SJSA1 (cell line): ENCODE data around the gene IL10RB. TPM values are rescaled to one million over a fixed set of nuclear protein-coding genes. Genes with fewer than 3 reads are reported as not detected.

Experiments used
- DNase-seq, 2 experiments: peaks; one replicate each; pipeline ENCODE4 v3.0.0-alpha.2; 2015 to 2020; ENCODE audit warnings: low spot score in 2 of 2, low read depth in 1 of 2
- H3K27ac ChIP-seq: fragments of 250-450 bp; sonication (Bioruptor Pico); 2 replicates; pipeline ENCODE4 v1.5.1; 2020; ENCODE audit warnings: mild to moderate bottlenecking, moderate library complexity
- H3K27me3 ChIP-seq: fragments of 250-450 bp; sonication (Bioruptor Pico); replicated peaks from 2 replicates; pipeline ENCODE4 v1.5.1; 2020; ENCODE audit warnings: mild to moderate bottlenecking, moderate library complexity
- H3K36me3 ChIP-seq: fragments of 250-450 bp; sonication (Bioruptor Pico); 2 replicates; pipeline ENCODE4 v1.5.1; 2020; ENCODE audit warnings: mild to moderate bottlenecking
- H3K4me1 ChIP-seq: fragments of 250-450 bp; sonication (Bioruptor Pico); replicated peaks from 2 replicates; pipeline ENCODE4 v1.6.1; 2021; ENCODE audit warnings: mild to moderate bottlenecking
- H3K4me3 ChIP-seq: fragments of 250-450 bp; sonication (Bioruptor Pico); 2 replicates; pipeline ENCODE4 v1.5.1; 2020; ENCODE audit warnings: mild to moderate bottlenecking
- H3K9me3 ChIP-seq: fragments of 250-450 bp; sonication (Bioruptor Pico); replicated peaks from 2 replicates; pipeline ENCODE4 v1.5.1; 2020; ENCODE audit warnings: mild to moderate bottlenecking
- total RNA-seq: library from RNA; depleted of rRNA; stranded (reverse); fragments of >200 nt; shearing (Covaris generic); gene quantifications from 2 replicates; pipeline ENCODE4 v1.2.3, GENCODE V29; 2014; rRNA removed

IL10RB gene
- total RNA-seq, 1 experiment from 2014 or later: 77.5 TPM

DNA sequence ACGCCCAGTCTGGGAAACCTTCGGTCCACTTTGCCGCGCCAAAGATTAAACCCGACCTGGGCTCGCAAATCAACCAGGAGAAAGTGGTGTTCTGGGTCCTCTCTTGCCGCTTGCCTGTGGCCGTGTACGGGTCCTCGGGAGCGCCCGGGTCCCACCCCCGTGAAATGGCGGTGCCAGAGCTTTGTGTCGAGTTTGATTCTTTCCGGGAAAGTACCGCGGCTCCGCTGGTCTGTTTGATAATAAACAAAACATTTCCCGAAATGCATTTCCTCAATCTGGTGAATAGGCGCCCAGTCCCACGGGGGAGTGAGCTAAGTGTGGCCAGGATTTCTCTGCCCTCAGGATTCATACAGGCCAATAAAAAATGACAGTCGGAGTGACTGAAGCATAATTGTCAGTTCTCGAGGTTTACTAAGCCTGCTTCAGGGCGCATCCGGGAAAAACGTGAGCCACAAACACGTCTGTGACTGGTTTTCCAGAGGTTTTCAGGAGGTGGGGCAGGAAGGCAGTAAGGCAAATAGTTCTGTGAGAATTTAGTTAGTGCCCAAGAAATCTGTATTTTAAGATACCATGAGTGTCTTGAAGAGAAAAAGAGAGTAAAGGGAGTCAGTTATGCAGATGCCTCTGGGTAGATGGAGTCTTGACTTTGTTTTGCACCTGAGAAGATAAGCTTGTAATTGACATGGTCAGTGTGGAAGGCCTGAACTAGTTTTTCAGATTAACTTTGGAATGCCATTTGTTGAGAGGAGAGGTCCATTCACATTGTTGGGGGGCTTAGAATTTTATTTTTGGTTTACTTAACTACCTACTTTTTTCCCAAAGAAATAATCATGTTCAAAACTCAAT lies 59.3 kb downstream of the IL10RB start:
- Histone ChIP-seq H3K27me3 (no peaks in the 10 kb centered on the region), H3K27ac (peak overlapping the region; percentile 93), H3K4me1 (peaks cover 5% of the 10 kb centered on the region), H3K36me3 (peaks cover 3% of the 10 kb centered on the region; the same call in 1 of the 2 replicates), H3K4me3 (peak overlapping the region; percentile 86), H3K9me3 (no peaks in the 10 kb centered on the region)
- peak; percentile 81 to 86 for DNase-seq

DNA sequence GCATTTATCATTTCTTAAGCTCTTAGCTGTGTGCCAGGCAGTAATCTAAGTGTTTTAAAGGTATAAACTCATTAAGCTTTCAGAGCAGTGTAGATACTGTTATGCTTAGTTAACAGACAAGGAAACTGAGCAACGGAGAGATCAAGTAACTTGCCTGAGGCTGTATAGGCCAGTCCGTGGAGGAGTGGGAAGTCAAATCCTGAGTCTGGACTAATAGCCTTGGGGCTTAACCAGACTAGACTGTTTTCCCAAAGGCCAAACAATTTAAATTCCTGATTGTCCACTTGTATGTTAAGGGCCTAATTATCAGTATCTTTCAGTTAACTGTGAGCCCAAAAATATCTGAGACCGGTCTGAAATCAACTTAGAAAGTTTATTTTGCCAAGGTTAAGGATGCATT lies 61.2 kb downstream of the IL10RB start:
- Histone ChIP-seq H3K9me3 (peaks cover 4% of the 10 kb centered on the region; the same call in 1 of the 2 replicates), H3K27ac (no peak overlapping the region), H3K4me1 (peaks cover 5% of the 10 kb centered on the region), H3K36me3 (peaks cover 18% of the 10 kb centered on the region), H3K4me3 (no peak overlapping the region), H3K27me3 (no peaks in the 10 kb centered on the region)
- no peak for DNase-seq

DNA sequence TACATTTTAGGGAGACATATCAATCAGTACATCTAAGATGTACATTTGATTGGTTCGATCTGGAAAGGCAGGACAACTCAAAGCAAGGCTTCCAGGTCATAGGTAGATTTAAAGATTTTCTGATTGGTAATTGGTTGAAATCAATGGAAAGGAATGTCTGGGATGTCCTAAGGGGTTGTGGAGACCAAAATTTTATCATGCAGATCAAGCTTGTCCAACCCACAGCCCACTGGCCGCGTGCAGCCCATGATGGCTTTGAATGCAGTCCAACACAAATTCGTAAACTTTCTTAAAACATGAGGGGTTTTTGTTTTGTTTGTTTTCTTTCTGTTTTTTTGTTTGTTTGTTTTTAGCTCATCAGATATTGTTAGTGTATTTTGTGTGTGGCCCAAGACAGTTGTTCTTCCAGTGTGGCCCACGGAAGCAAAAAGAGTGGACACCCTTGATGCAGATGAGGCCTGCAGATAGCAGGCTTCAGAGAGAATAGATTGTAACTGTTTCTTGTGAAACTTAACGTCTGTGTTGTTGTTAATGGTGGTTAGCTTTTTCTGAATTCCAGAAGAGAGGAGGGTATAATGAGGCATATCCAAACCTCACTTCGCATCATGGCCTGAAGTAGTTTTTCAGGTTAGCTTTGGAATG lies 61.7 kb downstream of the IL10RB start:
- Histone ChIP-seq H3K9me3 (peaks cover 5% of the 10 kb centered on the region; the same call in 1 of the 2 replicates), H3K36me3 (peaks cover 24% of the 10 kb centered on the region), H3K27me3 (no peaks in the 10 kb centered on the region), H3K27ac (no peak overlapping the region), H3K4me1 (peaks cover 5% of the 10 kb centered on the region), H3K4me3 (no peak overlapping the region)
- no peak for DNase-seq

DNA sequence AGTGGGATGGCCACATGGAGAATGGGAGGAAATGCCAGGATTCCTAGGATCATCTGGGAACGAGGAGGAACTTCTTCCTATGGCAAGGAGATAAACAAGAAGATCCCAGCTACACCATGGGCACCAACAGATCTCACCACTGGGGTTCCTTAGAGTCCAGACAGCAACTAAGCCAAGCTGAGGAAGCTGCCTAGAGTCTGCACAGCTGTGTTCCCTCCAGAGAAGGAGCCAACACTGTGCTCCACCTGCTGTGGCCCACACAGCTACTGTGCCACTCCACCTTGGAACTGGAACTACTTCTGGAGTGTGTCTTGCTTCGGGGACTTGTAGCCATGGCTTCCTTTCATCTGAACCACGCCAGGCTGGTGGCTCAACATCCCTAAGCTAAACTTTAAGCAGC lies 64.6 kb downstream of the IL10RB start:
- Histone ChIP-seq H3K27me3 (no peaks in the 10 kb centered on the region), H3K4me1 (peaks cover 2% of the 10 kb centered on the region), H3K36me3 (peaks cover 28% of the 10 kb centered on the region), H3K9me3 (peaks cover 5% of the 10 kb centered on the region; the same call in 1 of the 2 replicates), H3K27ac (no peak overlapping the region), H3K4me3 (no peak overlapping the region)
- DNase-seq: no peak

DNA sequence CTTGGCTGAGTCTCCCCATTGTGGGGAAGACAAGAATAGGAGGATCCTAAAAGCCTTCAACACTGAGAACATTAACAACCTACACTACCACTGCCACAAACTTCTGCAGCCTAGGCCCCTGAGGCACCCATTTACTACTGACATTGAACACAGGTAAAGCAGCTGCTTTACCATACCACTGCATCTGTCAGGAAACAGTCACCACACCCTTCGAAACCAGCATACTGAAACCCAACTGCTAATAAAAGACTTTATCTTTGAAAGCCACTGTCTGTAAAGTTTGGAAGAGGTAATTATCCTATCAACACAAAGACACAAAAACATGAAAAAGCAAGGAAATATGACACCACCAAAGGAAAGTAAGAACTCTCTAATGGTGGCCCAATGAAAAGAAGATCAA lies 66.0 kb downstream of the IL10RB start:
- no peak overlapping the region for H3K27ac ChIP-seq
- H3K4me3 ChIP-seq: no peak overlapping the region
- H3K36me3 ChIP-seq: peaks cover 31% of the 10 kb centered on the region
- no peaks in the 10 kb centered on the region for H3K27me3 ChIP-seq
- no peaks in the 10 kb centered on the region for H3K4me1 ChIP-seq
- DNase-seq: no peak
- peaks cover 5% of the 10 kb centered on the region; the same call in 1 of the 2 replicates for H3K9me3 ChIP-seq

DNA sequence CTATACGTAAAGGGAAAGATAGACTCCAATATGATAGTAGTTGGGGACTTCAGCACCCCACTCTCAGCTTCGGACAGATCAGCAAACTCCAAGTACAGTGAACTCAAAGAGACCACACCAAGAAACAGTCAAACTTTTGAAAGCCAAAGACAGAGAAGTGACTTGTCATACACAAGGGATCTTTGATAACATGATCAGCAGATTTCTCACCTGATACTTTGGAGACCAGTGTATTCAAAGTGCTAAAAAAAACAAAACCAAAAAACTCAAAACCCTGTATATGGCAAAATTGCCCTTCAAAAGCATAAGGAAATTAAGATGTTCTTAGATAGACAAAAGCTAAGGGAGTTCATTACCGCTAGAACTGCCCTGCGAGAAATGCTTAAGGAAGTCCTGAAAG lies 68.0 kb downstream of the IL10RB start:
- Histone ChIP-seq H3K36me3 (peaks cover 40% of the 10 kb centered on the region), H3K27me3 (no peaks in the 10 kb centered on the region), H3K4me1 (no peaks in the 10 kb centered on the region), H3K27ac (no peak overlapping the region), H3K9me3 (peaks cover 5% of the 10 kb centered on the region; the same call in 1 of the 2 replicates), H3K4me3 (no peak overlapping the region)
- no peak for DNase-seq

DNA sequence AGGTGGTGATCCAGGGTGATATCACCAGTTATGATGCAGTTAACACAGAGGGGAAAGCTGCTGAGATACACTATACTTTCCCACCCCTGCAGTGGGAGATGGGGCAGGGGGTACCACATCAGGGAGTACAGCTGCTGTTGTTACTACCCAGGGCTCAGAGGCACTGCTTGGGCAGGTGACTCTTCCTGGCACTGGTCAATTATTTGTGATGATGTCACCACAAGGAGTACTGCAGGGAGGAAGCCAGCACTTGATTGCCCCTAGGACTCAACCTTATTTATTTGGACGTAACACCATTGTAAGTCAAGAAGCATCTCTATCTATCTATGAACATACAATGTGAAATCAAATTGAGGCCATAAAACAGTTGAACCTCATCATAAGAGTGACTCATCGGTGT lies 68.7 kb downstream of the IL10RB start:
- no peaks in the 10 kb centered on the region for H3K27me3 ChIP-seq
- no peak for DNase-seq
- H3K4me1 ChIP-seq: no peaks in the 10 kb centered on the region
- peaks cover 5% of the 10 kb centered on the region; the same call in 1 of the 2 replicates for H3K9me3 ChIP-seq
- H3K36me3 ChIP-seq: peaks cover 40% of the 10 kb centered on the region
- H3K4me3 ChIP-seq: no peak overlapping the region
- no peak overlapping the region for H3K27ac ChIP-seq

DNA sequence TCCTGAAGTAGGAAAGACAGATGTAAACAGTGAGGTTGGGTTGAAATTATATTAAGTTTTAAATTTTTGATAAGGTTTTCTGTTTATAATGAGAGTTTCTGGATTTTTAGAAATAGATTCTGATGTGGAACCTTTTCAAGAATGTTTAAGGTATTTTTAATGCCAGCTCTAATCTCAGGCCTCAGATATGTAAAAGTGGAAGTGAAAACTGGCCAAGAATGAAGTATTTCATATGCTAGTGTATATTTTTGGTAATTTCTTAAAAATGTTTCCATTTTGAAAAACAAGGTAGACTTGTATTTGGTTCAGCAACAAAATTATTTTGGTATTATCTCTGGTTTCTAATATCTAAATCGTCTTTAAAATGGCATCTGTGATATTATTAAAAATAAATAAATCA lies 73.0 kb downstream of the IL10RB start:
- no peak for DNase-seq
- Histone ChIP-seq H3K4me3 (no peak overlapping the region), H3K36me3 (peaks cover 36% of the 10 kb centered on the region), H3K27ac (no peak overlapping the region), H3K27me3 (no peaks in the 10 kb centered on the region), H3K9me3 (no peaks in the 10 kb centered on the region), H3K4me1 (no peaks in the 10 kb centered on the region)

DNA sequence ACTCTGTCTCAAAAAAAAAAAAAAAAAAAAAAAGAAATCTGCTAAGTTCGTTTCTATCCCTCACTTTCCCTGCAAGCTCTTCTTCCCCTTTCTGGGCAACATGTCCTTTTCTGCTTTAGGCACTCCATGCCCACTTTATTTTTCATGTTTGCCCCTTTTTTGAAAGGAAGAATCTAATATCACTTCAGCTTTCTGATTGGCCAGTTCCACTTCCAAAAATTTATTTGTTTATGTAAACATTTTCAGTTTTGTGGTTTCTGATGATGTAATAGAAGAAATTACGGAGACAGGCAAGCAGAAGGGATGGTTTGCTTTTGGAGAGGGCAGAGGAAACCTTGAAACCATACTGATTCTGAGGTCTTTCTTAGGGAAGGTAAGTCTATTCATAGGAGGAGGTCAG lies 73.8 kb downstream of the IL10RB start:
- Histone ChIP-seq H3K4me1 (no peaks in the 10 kb centered on the region), H3K27me3 (no peaks in the 10 kb centered on the region), H3K27ac (no peak overlapping the region), H3K36me3 (peaks cover 36% of the 10 kb centered on the region), H3K9me3 (no peaks in the 10 kb centered on the region), H3K4me3 (no peak overlapping the region)
- DNase-seq: no peak

DNA sequence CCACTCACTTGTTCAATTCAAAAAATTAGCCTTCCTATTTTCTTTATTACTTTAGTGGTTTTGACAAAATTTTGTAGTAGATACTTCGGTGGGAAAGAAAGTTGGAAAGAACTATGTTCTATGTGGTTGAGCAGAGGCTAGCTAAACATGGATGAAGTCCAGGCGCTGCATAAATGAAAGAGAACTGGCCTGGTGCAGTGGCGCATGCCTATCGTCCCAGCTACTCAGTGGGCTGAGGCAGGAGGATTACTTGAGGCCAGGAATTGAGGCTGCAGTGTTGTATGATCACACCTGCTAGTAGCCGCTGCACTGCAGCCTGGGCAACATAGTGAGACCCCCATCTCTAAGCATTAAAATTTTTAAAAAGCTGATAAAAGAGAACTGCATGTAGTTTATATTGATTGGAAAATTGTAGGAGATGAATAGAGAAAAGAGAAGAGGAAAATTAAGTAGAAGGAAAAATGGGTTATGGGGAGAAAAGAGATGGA lies 79.6 kb downstream of the IL10RB start:
- peaks cover 53% of the 10 kb centered on the region for H3K36me3 ChIP-seq
- H3K4me1 ChIP-seq: no peaks in the 10 kb centered on the region; the same call in 1 of the 2 replicates
- no peak overlapping the region for H3K27ac ChIP-seq
- no peak for DNase-seq
- H3K9me3 ChIP-seq: no peaks in the 10 kb centered on the region
- no peak overlapping the region for H3K4me3 ChIP-seq
- no peaks in the 10 kb centered on the region for H3K27me3 ChIP-seq

Other genes starting within 250 kb of the IL10RB start
- gene OLIG2, start 240.4 kb upstream of the IL10RB start, total RNA-seq: not detected in 2 replicates
- not detected in 2 replicates for gene OLIG1, start 196.2 kb upstream of the IL10RB start, total RNA-seq
- gene IFNAR2, start 36.4 kb upstream of the IL10RB start, total RNA-seq: 5.1 and 48.3 TPM in 2 replicates
- 9.7 and 16.2 TPM in 2 replicates for gene IFNAR1, start 58.6 kb downstream of the IL10RB start, total RNA-seq
- gene IFNGR2, start 137.0 kb downstream of the IL10RB start, total RNA-seq: 68.4 and 92.0 TPM in 2 replicates
- gene TMEM50B, start 213.6 kb downstream of the IL10RB start, total RNA-seq: 39.7 and 39.9 TPM in 2 replicates
- gene DNAJC28, start 225.3 kb downstream of the IL10RB start, total RNA-seq: 1.6 TPM in 1 of 2 replicates, not detected in the other